GM12878 (cell line): ENCODE measurements around the gene CDKL2. TPM values are rescaled to one million over a fixed set of nuclear protein-coding genes. Genes with fewer than 3 reads are reported as not detected.

Source experiments
- ATAC-seq: fragments of 200-7000 bp; cut with Tn5 transposase; 3 replicates; pipeline ENCODE4 v1.9.1; 2020; ENCODE audit warnings: mild to moderate bottlenecking, moderate library complexity
- BruUV-seq: library from RNA; stranded (reverse); fragments of 400-500 nt; replicated peaks from 2 replicates; lab custom pipeline; 2021; lab: Mats Ljungman, UMichigan
- CTCF ChIA-PET: fragments of 300-600 bp; sonication (Branson Sonifier 250); formaldehyde crosslinking; extraction: SDS; loops from one replicate; lab custom pipeline; 2021; ENCODE audit warnings: inconsistent platforms; lab: Yijun Ruan, JAX
- POLR2A ChIA-PET: fragments of 350-600 bp; formaldehyde crosslinking; extraction: SDS; loops from one replicate; lab custom pipeline; 2021; ENCODE audit warnings: inconsistent platforms; lab: Charles Lee
- RAD21 ChIA-PET: fragments of 300-600 bp; sonication (Branson Sonifier 250); formaldehyde crosslinking; loops from one replicate; lab custom pipeline; 2023; ENCODE audit warnings: antibody characterized with exemption; ENCODE audit not compliant: unreplicated experiment; lab: Charles Lee
- SMC1A ChIA-PET: fragments of 300-600 bp; sonication (Branson Sonifier 250); formaldehyde crosslinking; loops from one replicate; lab custom pipeline; 2023; ENCODE audit not compliant: unreplicated experiment, uncharacterized antibody; lab: Charles Lee
- DNase-seq: peaks from one replicate; pipeline ENCODE4 v3.0.0-alpha.2; 2011; ENCODE audit warnings: low read depth, low spot score
- FAIRE-seq: peaks from 3 replicates; lab custom pipeline; 2011; peaks lifted over from hg19 to GRCh38; lab: Jason Lieb, UNC
- H2AFZ ChIP-seq: 2 replicates; pipeline ENCODE4 v1.6.0; 2011; ENCODE audit warnings: low read depth, low read length, control low read depth; ENCODE audit not compliant: control insufficient read depth
- H3K27ac ChIP-seq: 2 replicates; pipeline ENCODE4 v1.5.1; 2011; ENCODE audit warnings: control low read depth; ENCODE audit not compliant: control insufficient read depth, insufficient read depth
- H3K27me3 ChIP-seq, 2 experiments: replicated peaks in 1 of 2; 2 replicates each; pipeline versions ENCODE4 v1.6.0 to v1.6.1; 2011; ENCODE audit warnings: low read length in 1 of 2; ENCODE audit not compliant: control insufficient read depth in 2 of 2, insufficient read depth in 2 of 2
- H3K36me3 ChIP-seq, 2 experiments: 2 replicates each; pipeline ENCODE4 v1.5.1; 2011; ENCODE audit warnings: low read length in 1 of 2; ENCODE audit not compliant: control insufficient read depth in 2 of 2, insufficient read depth in 2 of 2
- H3K4me1 ChIP-seq: 2 replicates; pipeline ENCODE4 v1.6.1; 2011; ENCODE audit warnings: mild to moderate bottlenecking, low read length, moderate library complexity, mixed read lengths; ENCODE audit not compliant: control insufficient read depth, insufficient read depth
- H3K4me2 ChIP-seq: 2 replicates; pipeline ENCODE4 v1.6.0; 2011; ENCODE audit warnings: control low read depth; ENCODE audit not compliant: control insufficient read depth, insufficient read depth
- H3K4me3 ChIP-seq: fragments of 200-600 bp; sonication (generic); 2 replicates; pipeline ENCODE4 v1.5.1; 2016
- H3K79me2 ChIP-seq: 2 replicates; pipeline ENCODE4 v1.6.0; 2011; ENCODE audit warnings: low read length; ENCODE audit not compliant: control insufficient read depth, insufficient read depth
- H3K9ac ChIP-seq: 2 replicates; pipeline ENCODE4 v1.8.0; 2011; ENCODE audit warnings: low read length, control low read depth, mixed read lengths; ENCODE audit not compliant: control insufficient read depth, insufficient read depth
- H3K9me3 ChIP-seq: replicated peaks from 3 replicates; pipeline ENCODE4 v1.5.1; 2011; ENCODE audit warnings: mild to moderate bottlenecking, low read length; ENCODE audit not compliant: control insufficient read depth, insufficient read depth
- H4K20me1 ChIP-seq: 2 replicates; pipeline ENCODE4 v1.6.0; 2011; ENCODE audit not compliant: control insufficient read depth, insufficient read depth
- ATF2 ChIP-seq: IDR thresholded peaks from 2 replicates; pipeline ENCODE4 v1.6.1; 2012; ENCODE audit warnings: low read length, inconsistent platforms
- BACH1 ChIP-seq: fragments of 450-650 bp; IDR thresholded peaks from 2 replicates; pipeline ENCODE4 v1.6.1; 2017; ENCODE audit warnings: mild to moderate bottlenecking, borderline replicate concordance
- BCL11A ChIP-seq: IDR thresholded peaks from 2 replicates; pipeline ENCODE4 v1.6.1; 2011; ENCODE audit warnings: low read depth, low read length
- IKZF2 ChIP-seq, 2 experiments: fragments of 450-650 bp; IDR thresholded peaks; 2 replicates each; pipeline ENCODE4 v1.6.1; 2017; ENCODE audit warnings: mild to moderate bottlenecking in 2 of 2, moderate library complexity in 2 of 2
- IRF4 ChIP-seq: IDR thresholded peaks from 2 replicates; pipeline ENCODE4 v1.6.1; 2011; ENCODE audit warnings: low read depth, low read length
- NBN ChIP-seq: fragments of 450-650 bp; IDR thresholded peaks from 2 replicates; pipeline ENCODE4 v1.6.1; 2016
- NFIC ChIP-seq: IDR thresholded peaks from 2 replicates; pipeline ENCODE4 v1.6.1; 2012; ENCODE audit warnings: low read depth, mild to moderate bottlenecking, inconsistent platforms, low read length, moderate library complexity
- PKNOX1 ChIP-seq: fragments of 450-650 bp; IDR thresholded peaks from 2 replicates; pipeline ENCODE4 v1.6.1; 2016; ENCODE audit warnings: mild to moderate bottlenecking
- PML ChIP-seq: IDR thresholded peaks from 2 replicates; pipeline ENCODE4 v1.6.1; 2012; ENCODE audit warnings: low read length, inconsistent platforms
- RAD21 ChIP-seq: IDR thresholded peaks from 2 replicates; pipeline ENCODE4 v1.6.1; 2011; ENCODE audit warnings: mild to moderate bottlenecking, low read depth, low read length, moderate library complexity; ENCODE audit not compliant: insufficient read depth
- STAT1 ChIP-seq: fragments of 450-650 bp; conservative IDR thresholded peaks from 2 replicates; pipeline ENCODE4 v1.6.1; 2014; ENCODE audit warnings: antibody characterized with exemption, mild to moderate bottlenecking
- SUZ12 ChIP-seq: fragments of 200-600 bp; sonication (generic); IDR thresholded peaks from one replicate; pipeline ENCODE4 v1.6.1; 2018; ENCODE audit warnings: antibody characterized with exemption, mild to moderate bottlenecking; ENCODE audit not compliant: unreplicated experiment
- ZNF24 ChIP-seq: fragments of 450-650 bp; IDR thresholded peaks from 2 replicates; pipeline ENCODE4 v1.6.1; 2017; ENCODE audit warnings: antibody characterized with exemption, mild to moderate bottlenecking
- WGBS: methylation state at CpG from one replicate; pipeline ENCODE4 v1.1.6; 2016; ENCODE audit warnings: low lambda C conversion rate; ENCODE audit not compliant: insufficient replicate concordance, insufficient coverage; ENCODE audit errors: missing lambda C conversion rate; 5-methylcytosine and 5-hydroxymethylcytosine counted together
- in situ Hi-C: fragments of 300-500 bp; cut with MboI; formaldehyde crosslinking; loops from 9 replicates; pipeline ENCODE4 v1.14.3; 2018; ENCODE audit warnings: mixed read lengths
- intact Hi-C: fragments of 100-400 bp; cut with micrococcal nuclease; formaldehyde crosslinking; loops from one replicate; pipeline ENCODE4 v1.14.2; 2022; ENCODE audit not compliant: unreplicated experiment
- polyA plus RNA-seq, 11 experiments: library from polyadenylated mRNA; depleted of rRNA in 4 of 11; unstranded in 6 of 11; stranded (reverse) in 5 of 11; fragments of >200 nt; fragmentation: Nextera tagmentation in 4 of 11; fragmentation: Illumina TruSeq in 1 of 11; extraction: Ambion mirVana in 4 of 11; extraction: Trizol in 1 of 11; gene quantifications; 1 replicate in 1 of 11; 2 replicates in 10 of 11; pipeline versions ENCODE4 v1.2.1 to v1.2.3, GENCODE V29; 2011 to 2016; ENCODE audit warnings: inconsistent platforms in 2 of 11, missing spikeins in 2 of 11, low read depth in 1 of 11
- total RNA-seq, 4 experiments: library from RNA; depleted of rRNA in 3 of 4; stranded (reverse); fragments of >200 nt in 3 of 4; fragmentation: Illumina TruSeq in 1 of 4; extraction: Trizol in 1 of 4; gene quantifications; 2 replicates each; pipeline versions ENCODE4 v1.2.1 to v1.2.3, GENCODE V29; 2013 to 2021
- TF ChIP-seq, protein P1 (sequence below): fragments of 450-650 bp; IDR thresholded peaks from 2 replicates; pipeline ENCODE4 v1.6.1; 2017; ENCODE audit warnings: low read depth, mild to moderate bottlenecking, moderate library complexity
- TF ChIP-seq, protein P2 (sequence below): fragments of 450-650 bp; conservative IDR thresholded peaks from 2 replicates; pipeline ENCODE4 v1.6.1; 2017; ENCODE audit warnings: mild to moderate bottlenecking, moderate library complexity
- TF ChIP-seq, protein P3 (sequence below): IDR thresholded peaks from 2 replicates; pipeline ENCODE4 v1.6.1; 2011; ENCODE audit warnings: low read depth, low read length, improper control_type of control experiment, borderline replicate concordance

The CDKL2 gene
- total and polyA plus RNA-seq, 10 of the 15 experiments (the other 5 are each of a cell fraction or from before 2014, with no cell fraction given), result 0.05 to 0.24 (median 0.06) TPM; not detected in 7

DNA sequence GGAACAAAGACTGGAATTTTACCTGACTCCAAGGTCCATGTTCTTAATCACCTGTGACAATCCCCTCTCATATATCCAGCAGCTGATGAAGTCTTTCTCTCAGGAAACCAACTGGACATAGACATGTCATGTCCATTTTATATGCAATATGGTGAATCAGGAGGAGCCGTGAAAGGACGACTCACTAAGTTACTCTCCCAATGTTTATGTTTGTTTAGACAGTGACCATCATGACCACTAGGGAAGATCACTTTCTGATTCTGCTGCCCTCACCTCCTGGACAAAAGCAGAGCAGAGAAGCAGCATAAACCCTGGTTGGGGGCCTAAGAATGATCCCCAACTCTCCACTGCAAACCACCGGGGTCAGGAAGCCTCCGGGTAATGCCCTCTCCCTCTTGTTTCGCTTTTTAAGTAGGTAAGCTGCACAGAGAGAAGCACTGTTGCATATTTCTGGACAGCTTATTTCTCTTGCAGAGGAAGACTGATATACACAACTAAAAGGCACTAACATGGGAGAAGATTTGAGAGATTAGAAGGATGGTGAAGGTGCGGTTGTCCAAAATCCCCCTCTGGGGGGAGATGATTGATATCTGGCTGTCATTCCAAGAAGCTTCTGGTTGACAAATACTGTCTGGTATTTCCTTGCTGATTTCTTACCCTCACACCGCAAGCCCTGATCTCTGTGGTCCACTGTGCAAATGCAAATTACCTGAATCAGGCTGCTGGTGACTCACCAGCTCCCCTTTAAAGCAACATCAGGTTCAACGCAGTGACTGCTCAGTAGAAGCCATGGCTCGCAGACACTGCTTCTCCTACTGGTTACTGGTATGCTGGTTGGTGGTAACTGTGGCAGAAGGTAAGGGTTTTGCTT lies 74.8 kb downstream of the CDKL2 start, which contains the start of gene ODAPH:
Gene ODAPH, plus strand, starts transcription at position 773 of the 871 bp plus-strand sequence. Its CDS starts 17 bp downstream, at position 790.
- Histone ChIP-seq H3K4me1 (peaks cover 3% of the 10 kb centered on the region; the same call in 1 of the 2 replicates), H3K27ac (no peak within 1 kb of the TSS), H3K27me3 (no peaks in the 10 kb centered on the region; a peak in 1 of 4 replicates), H4K20me1 (no peaks in the 10 kb centered on the region; the same call in 1 of the 2 replicates), H3K9ac (no peak within 1 kb of the TSS), H2AFZ (peak within 1 kb of the TSS; percentile 61), H3K4me2 (peak within 1 kb of the TSS; percentile 82), H3K36me3 (no peaks in the 10 kb centered on the region), H3K9me3 (no peaks in the 10 kb centered on the region), H3K79me2 (no peaks in the 10 kb centered on the region), H3K4me3 (peak within 1 kb of the TSS; percentile 42; the same call in 1 of the 2 replicates)
- ChIA-PET SMC1A (interaction anchor here (0.9 to 1.4 kb wide), 3 partner anchors 9 to 97 kb away, joined by 3 to 4 read pairs (median 3); no protein-coding TSS in a partner anchor), RAD21 (no interaction called here), CTCF (interaction anchor here (0.8 to 1.2 kb wide), 2 partner anchors 41 to 293 kb away, joined by 3 read pairs; no protein-coding TSS in a partner anchor), POLR2A (interaction anchor here (0.5 to 0.9 kb wide), 3 partner anchors 34 to 376 kb away, joined by 3 read pairs; no protein-coding TSS in a partner anchor)
- BruUV-seq, result no TSS peak
- WGBS, result 2% methylated on average over 9 of the region's 9 CpGs
- intact Hi-C loops, result no loop called here
- DNase-seq (peak; percentile 42), ATAC-seq (peak; percentile 97), FAIRE-seq (peak; percentile 93)
- in situ Hi-C loops, result no loop called here
- TF ChIP-seq SUZ12 (no peak), STAT1 (no peak), ZNF24 (no peak), NFIC (peak; percentile 46; the same call in 1 of the 2 replicates), RAD21 (no peak), ATF2 (0 out of 2 replicates have a peak, but pooled peaks have one; percentile 16), BACH1 (no peak), IKZF2 (IDR thresholded peaks at IDR 0.05) (0 out of 4 replicates have a peak, but pooled peaks of 1 of the 2 experiments have one; percentile 33), PML (no peak), IRF4 (no peak), BCL11A (no peak; the same call in 1 of the 2 replicates), PKNOX1 (peak; percentile 59), NBN (no peak)
- TF ChIP-seq, protein P1, sequence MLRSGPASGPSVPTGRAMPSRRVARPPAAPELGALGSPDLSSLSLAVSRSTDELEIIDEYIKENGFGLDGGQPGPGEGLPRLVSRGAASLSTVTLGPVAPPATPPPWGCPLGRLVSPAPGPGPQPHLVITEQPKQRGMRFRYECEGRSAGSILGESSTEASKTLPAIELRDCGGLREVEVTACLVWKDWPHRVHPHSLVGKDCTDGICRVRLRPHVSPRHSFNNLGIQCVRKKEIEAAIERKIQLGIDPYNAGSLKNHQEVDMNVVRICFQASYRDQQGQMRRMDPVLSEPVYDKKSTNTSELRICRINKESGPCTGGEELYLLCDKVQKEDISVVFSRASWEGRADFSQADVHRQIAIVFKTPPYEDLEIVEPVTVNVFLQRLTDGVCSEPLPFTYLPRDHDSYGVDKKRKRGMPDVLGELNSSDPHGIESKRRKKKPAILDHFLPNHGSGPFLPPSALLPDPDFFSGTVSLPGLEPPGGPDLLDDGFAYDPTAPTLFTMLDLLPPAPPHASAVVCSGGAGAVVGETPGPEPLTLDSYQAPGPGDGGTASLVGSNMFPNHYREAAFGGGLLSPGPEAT, result no peak
- TF ChIP-seq, protein P2, sequence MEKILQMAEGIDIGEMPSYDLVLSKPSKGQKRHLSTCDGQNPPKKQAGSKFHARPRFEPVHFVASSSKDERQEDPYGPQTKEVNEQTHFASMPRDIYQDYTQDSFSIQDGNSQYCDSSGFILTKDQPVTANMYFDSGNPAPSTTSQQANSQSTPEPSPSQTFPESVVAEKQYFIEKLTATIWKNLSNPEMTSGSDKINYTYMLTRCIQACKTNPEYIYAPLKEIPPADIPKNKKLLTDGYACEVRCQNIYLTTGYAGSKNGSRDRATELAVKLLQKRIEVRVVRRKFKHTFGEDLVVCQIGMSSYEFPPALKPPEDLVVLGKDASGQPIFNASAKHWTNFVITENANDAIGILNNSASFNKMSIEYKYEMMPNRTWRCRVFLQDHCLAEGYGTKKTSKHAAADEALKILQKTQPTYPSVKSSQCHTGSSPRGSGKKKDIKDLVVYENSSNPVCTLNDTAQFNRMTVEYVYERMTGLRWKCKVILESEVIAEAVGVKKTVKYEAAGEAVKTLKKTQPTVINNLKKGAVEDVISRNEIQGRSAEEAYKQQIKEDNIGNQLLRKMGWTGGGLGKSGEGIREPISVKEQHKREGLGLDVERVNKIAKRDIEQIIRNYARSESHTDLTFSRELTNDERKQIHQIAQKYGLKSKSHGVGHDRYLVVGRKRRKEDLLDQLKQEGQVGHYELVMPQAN, result no peak
- TF ChIP-seq, protein P3, sequence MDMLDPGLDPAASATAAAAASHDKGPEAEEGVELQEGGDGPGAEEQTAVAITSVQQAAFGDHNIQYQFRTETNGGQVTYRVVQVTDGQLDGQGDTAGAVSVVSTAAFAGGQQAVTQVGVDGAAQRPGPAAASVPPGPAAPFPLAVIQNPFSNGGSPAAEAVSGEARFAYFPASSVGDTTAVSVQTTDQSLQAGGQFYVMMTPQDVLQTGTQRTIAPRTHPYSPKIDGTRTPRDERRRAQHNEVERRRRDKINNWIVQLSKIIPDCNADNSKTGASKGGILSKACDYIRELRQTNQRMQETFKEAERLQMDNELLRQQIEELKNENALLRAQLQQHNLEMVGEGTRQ, result no peak
